Aorta (tissue), 5 donors: ENCODE measurements around the gene PMM1. TPM values are rescaled to one million over a fixed set of nuclear protein-coding genes. Genes with fewer than 3 reads are reported as not detected.
"Not testable (repeated sequence)": the region's sequence is repeated elsewhere in the genome, so short reads cannot be mapped to it uniquely, and the experiment has no call there.

ENCODE experiments used
- ATAC-seq: fragments of 200-7000 bp; cut with Tn5 transposase; one replicate; pipeline ENCODE4 v1.9.1; 2022; ENCODE audit warnings: moderate library complexity; ENCODE audit not compliant: low FRiP score
- DNase-seq, 2 donors: peaks; one replicate each; pipeline ENCODE4 v3.0.0-alpha.2; 2020
- H3K27ac ChIP-seq, 2 donors: one replicate each; pipeline ENCODE4 v1.5.1; 2013; ENCODE audit warnings: low read length in 2 of 2, mild to moderate bottlenecking in 2 of 2, moderate library complexity in 2 of 2, control low read depth in 1 of 2, inconsistent platforms in 1 of 2, low read depth in 1 of 2
- H3K27me3 ChIP-seq, 2 donors: one replicate each; pipeline ENCODE4 v1.6.1; 2013; ENCODE audit warnings: control low read depth in 1 of 2, low read length in 1 of 2, mild to moderate bottlenecking in 1 of 2, moderate library complexity in 1 of 2; ENCODE audit not compliant: insufficient read depth in 2 of 2, control insufficient read depth in 1 of 2
- H3K36me3 ChIP-seq, 2 donors: one replicate each; pipeline ENCODE4 v1.6.1; 2013; ENCODE audit warnings: control low read depth in 1 of 2, low read length in 1 of 2, mild to moderate bottlenecking in 1 of 2; ENCODE audit not compliant: insufficient read depth in 2 of 2, control insufficient read depth in 1 of 2
- H3K4me1 ChIP-seq, 2 donors: one replicate each; pipeline ENCODE4 v1.6.1; 2013; ENCODE audit warnings: low read length in 2 of 2, control low read depth in 1 of 2, mild to moderate bottlenecking in 1 of 2, moderate library complexity in 1 of 2; ENCODE audit not compliant: insufficient read depth in 2 of 2, control insufficient read depth in 1 of 2
- H3K4me3 ChIP-seq, 2 donors: one replicate each; pipeline ENCODE4 v1.5.1; 2013; ENCODE audit warnings: low read length in 2 of 2, control low read depth in 1 of 2, mild to moderate bottlenecking in 1 of 2
- H3K9me3 ChIP-seq: one replicate; pipeline ENCODE4 v1.6.1; 2013; ENCODE audit warnings: mild to moderate bottlenecking, low read length; ENCODE audit not compliant: control insufficient read depth
- WGBS, 2 donors: extraction: QIAGEN DNeasy Blood & Tissue Kit; methylation state at CpG; one replicate each; pipeline ENCODE4 v1.1.7; 2013; 5-methylcytosine and 5-hydroxymethylcytosine counted together
- intact Hi-C, 2 donors: fragments of 100-400 bp; cut with DNase I; formaldehyde crosslinking; loops; one replicate each; pipeline versions ENCODE4 v1.14.2 to v1.15.0; 2022
- polyA plus RNA-seq, 2 donors: library from polyadenylated mRNA; stranded (reverse); fragments of 200-250 nt; gene quantifications; one replicate each; pipeline ENCODE4 v1.2.3, GENCODE V29; 2013
- total RNA-seq, 2 donors: library from RNA; stranded (reverse); fragmentation: NEBNext Ultra II Directional; extraction: Animal tissue kit (Norgen Biotek cat#: 25700); gene quantifications; one replicate each; pipeline ENCODE4 v1.2.1, GENCODE V29; 2021
- donor health status: healthy with polysubstance abuse.
- donor health status: Bipolar disorder and iron deficiency.
- donor health status: DM: no; HTN: no; CAD: no.
- donor health status: DM: no; HTN: no; CAD: no.
- donor health status: DM: yes; HTN: yes; CAD: no.

Gene PMM1
- total and polyA plus RNA-seq, 4 donors = 23.8 to 101 (median 34.4) TPM

- peaks cover 0 to 13% of the 10 kb centered on the region in 2 donors for H3K36me3 ChIP-seq
- no peaks in the 10 kb centered on the region for H3K4me1 ChIP-seq
- ATAC-seq (no peak), DNase-seq (no peak)
- H3K9me3 ChIP-seq = no peaks in the 10 kb centered on the region
- no peaks in the 10 kb centered on the region for H3K27me3 ChIP-seq
- H3K4me3 ChIP-seq = no peak overlapping the region
- H3K27ac ChIP-seq = no peak overlapping the region
- WGBS, 2 donors = 85 to 90% methylated on average over 3 to 4 of the region's 4 CpGs
- intact Hi-C loops = no loop called here
Observed at GRCh38 chr22:41603873-41604332, 14.3 kb upstream of the PMM1 start.

DNA sequence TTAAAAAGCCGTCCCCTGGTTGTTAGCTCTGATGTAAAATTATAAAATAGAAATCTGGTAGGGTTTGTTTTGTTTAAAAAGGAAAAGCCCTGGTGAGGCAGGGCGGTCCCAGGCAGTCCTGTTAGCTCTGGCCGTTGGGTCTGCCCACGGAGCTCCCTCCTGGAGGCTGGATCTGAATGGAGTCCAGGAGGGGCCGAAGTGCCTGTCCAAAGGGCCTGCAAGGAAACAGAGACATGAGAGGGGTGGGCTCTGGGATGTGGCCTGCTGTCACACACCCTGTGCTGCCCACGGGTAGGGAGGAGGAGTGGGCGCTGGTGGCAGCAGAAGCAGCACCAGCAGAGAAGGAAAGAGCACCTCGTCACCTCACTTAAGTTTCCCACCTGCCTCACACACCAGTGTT is 11.3 kb upstream of the PMM1 start:
- 90% methylated on average over 8 of the region's 8 CpGs for WGBS, 2 donors
- no peaks in the 10 kb centered on the region for H3K4me1 ChIP-seq
- ATAC-seq (no peak), DNase-seq (no peak)
- peaks cover 0 to 7% of the 10 kb centered on the region in 2 donors for H3K36me3 ChIP-seq
- H3K27ac ChIP-seq = no peak overlapping the region
- H3K4me3 ChIP-seq = no peak overlapping the region
- intact Hi-C loops = no loop called here
- no peaks in the 10 kb centered on the region for H3K27me3 ChIP-seq
- no peaks in the 10 kb centered on the region for H3K9me3 ChIP-seq

DNA sequence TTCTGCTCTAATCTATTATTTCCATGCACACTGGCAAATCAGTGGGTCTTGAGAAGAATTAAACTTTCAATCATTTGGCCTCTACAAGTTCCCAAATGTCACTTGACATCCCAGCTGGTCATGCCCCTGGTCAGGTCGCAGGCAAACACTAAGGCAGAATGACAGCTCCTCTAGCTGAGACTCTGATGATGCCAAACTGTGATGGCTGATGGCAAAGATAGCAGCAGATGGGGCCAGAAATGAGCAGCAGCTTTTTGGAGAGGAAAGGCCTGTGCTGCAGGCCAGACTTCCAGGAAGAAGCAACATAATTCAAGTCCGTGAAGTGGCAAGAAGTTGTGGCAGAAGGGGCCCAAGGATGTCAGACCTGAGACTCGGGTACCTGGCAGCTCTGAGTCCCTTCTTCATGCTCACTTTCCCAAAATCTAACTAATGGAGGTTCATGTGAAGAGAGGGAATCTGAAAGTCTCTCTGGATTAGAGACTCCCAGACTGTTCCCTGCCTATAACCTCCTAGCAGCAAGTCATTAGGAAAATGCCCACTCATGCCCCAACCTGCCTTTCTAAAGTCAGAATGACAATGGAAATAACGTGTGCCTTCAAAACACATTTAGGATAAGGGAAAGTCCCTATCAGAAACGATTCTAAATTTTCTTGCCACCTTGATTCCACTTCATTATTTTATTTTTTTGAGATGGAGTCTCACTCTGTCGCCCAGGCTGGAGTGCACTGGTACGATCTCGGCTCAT is 9.4 kb upstream of the PMM1 start:
- Histone ChIP-seq H3K4me3 (no peak overlapping the region), H3K27ac (no peak overlapping the region), H3K9me3 (no peaks in the 10 kb centered on the region), H3K27me3 (no peaks in the 10 kb centered on the region), H3K4me1 (no peaks in the 10 kb centered on the region), H3K36me3 (peaks cover 0 to 2% of the 10 kb centered on the region in 2 donors)
- ATAC-seq (no peak), DNase-seq (no peak)
- WGBS, 2 donors = 86% methylated on average over 8 of the region's 8 CpGs
- intact Hi-C loops = loop anchor here (5.0 to 10.0 kb wide), 4 partner anchors 37 to 214 kb away; partner anchors contain the start of genes CSDC2 (in 1 of the 2), POLR3H (in 1 of the 2) and TEF (in 1 of the 2)

DNA sequence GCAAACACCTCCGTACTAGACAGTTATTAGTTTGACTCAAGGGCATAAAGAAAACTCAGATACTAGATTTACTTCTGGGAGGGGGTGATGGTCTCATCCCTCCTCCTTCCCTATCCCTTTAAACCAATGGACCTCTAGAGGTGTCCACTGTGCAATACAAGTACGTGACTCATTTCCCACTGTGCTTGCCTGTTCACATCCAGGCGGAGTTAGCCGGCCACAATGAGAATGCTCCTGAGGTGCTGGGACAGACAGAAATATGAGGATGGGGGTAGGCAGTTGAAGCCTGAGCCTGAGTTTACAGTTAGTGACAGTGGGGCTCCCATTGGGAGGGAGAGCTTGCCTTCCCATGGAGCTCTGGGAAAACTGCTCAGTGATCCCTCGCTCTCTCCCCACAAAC is 8.4 kb upstream of the PMM1 start:
- no peak for ATAC-seq
- H3K27me3 ChIP-seq = no peaks in the 10 kb centered on the region
- no peaks in the 10 kb centered on the region for H3K4me1 ChIP-seq
- peaks cover 0 to 2% of the 10 kb centered on the region in 2 donors for H3K36me3 ChIP-seq
- DNase-seq = no peak
- no peak overlapping the region for H3K4me3 ChIP-seq
- no peak overlapping the region for H3K27ac ChIP-seq
- 82 to 84% methylated on average over 5 of the region's 5 CpGs for WGBS, 2 donors
- H3K9me3 ChIP-seq = no peaks in the 10 kb centered on the region
- intact Hi-C loops = loop anchor here (5.0 to 10.0 kb wide), 4 partner anchors 36 to 213 kb away; partner anchors contain the start of genes CSDC2 (in 1 of the 2), POLR3H (in 1 of the 2) and TEF (in 1 of the 2)

DNA sequence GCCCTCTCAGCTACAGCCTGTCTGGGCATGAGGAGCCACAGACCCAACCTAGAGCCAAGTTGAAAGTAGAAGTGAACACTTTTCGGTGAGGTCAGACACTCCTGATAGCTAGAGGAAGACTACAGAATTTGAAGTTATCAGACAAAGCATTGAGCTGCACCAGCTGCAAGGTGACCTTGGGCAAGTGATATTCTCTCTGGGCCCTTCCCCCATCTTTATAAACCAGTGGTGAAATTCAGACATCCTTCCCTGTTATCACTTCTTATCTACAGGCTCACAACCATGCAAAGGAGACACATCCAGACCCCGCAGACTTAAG is 8.0 kb upstream of the PMM1 start:
- 71 to 72% methylated on average over 2 of the region's 2 CpGs for WGBS, 2 donors
- H3K9me3 ChIP-seq = no peaks in the 10 kb centered on the region
- peaks cover 0 to 2% of the 10 kb centered on the region in 2 donors for H3K36me3 ChIP-seq
- H3K27ac ChIP-seq = no peak overlapping the region
- no peaks in the 10 kb centered on the region for H3K4me1 ChIP-seq
- DNase-seq (no peak), ATAC-seq (no peak)
- no peak overlapping the region for H3K4me3 ChIP-seq
- H3K27me3 ChIP-seq = no peaks in the 10 kb centered on the region
- intact Hi-C loops = loop anchor here (5.0 to 10.0 kb wide), 4 partner anchors 35 to 213 kb away; partner anchors contain the start of genes CSDC2 (in 1 of the 2), POLR3H (in 1 of the 2) and TEF (in 1 of the 2)

GRCh38 chr22:41596776-41597634 is 7.4 kb upstream of the PMM1 start:
- Histone ChIP-seq H3K36me3 (no peaks in the 10 kb centered on the region), H3K4me1 (no peaks in the 10 kb centered on the region), H3K9me3 (no peaks in the 10 kb centered on the region), H3K4me3 (no peak overlapping the region), H3K27ac (no peak overlapping the region), H3K27me3 (no peaks in the 10 kb centered on the region)
- intact Hi-C loops = loop anchor here (5.0 to 10.0 kb wide), 4 partner anchors 35 to 212 kb away; partner anchors contain the start of genes CSDC2 (in 1 of the 2), POLR3H (in 1 of the 2) and TEF (in 1 of the 2)
- ATAC-seq (peak; percentile 89), DNase-seq (peak in 1 of 2 donors; percentile 83)
- WGBS, 2 donors = 34 to 36% methylated on average over 13 of the region's 13 CpGs

DNA sequence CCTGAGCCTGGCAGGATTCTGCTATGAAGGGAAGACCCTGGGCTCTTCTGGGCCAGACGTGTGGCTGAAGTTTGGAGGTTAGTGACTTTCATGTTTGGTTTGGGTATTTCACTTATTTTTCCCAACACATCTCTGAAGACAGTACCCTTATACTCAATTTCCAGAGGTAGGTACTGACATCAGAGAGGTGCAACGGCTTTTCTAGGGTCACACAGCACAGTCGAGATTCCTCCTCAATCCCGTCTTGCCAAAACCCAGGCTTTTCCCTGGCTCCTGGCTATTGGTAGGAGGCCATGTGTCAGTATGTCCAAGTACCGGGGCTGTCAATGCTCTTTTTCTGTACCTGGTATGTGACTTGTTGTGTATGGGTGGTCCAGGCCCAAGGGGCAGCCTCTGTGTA is 6.1 kb upstream of the PMM1 start:
- 78 to 86% methylated on average over 5 of the region's 5 CpGs for WGBS, 2 donors
- no peak for ATAC-seq
- Histone ChIP-seq H3K36me3 (no peaks in the 10 kb centered on the region), H3K4me1 (no peaks in the 10 kb centered on the region), H3K27ac (no peak overlapping the region), H3K27me3 (no peaks in the 10 kb centered on the region), H3K4me3 (no peak overlapping the region), H3K9me3 (no peaks in the 10 kb centered on the region)
- no peak for DNase-seq
- intact Hi-C loops = loop anchor here (5.0 to 10.0 kb wide), 4 partner anchors 33 to 211 kb away; partner anchors contain the start of genes CSDC2 (in 1 of the 2), POLR3H (in 1 of the 2) and TEF (in 1 of the 2)

- H3K27ac ChIP-seq, H3K9me3 ChIP-seq, DNase-seq, H3K36me3 ChIP-seq, H3K4me1 ChIP-seq, H3K27me3 ChIP-seq, H3K4me3 ChIP-seq, ATAC-seq: not testable (repeated sequence)
- intact Hi-C loops = loop anchor here in 1 of 2 donors (10.0 kb wide), 1 partner anchor 209 kb away; the partner anchor contains the start of gene TEF
- 94 to 96% methylated on average over 39 to 51 of the region's 51 CpGs for WGBS, 2 donors
Observed at GRCh38 chr22:41593336-41593960, 3.8 kb upstream of the PMM1 start.
